SK-N-SH treated with all-trans-retinoic acid at 6 μM for 48 hours (cell line): ENCODE results near the gene LRP8.

Source experiments
- ATAC-seq: fragments of 200-7000 bp; cut with Tn5 transposase; 3 replicates; pipeline ENCODE4 v1.9.1; 2020; ENCODE audit warnings: mild to moderate bottlenecking, moderate library complexity
- ARNTL ChIP-seq: fragments of 450-650 bp; formaldehyde crosslinking; IDR thresholded peaks from 2 replicates; pipeline ENCODE4 v1.5.0; 2020; ENCODE audit warnings: low read depth, mild to moderate bottlenecking, moderate library complexity, borderline replicate concordance
- BACH2 ChIP-seq: fragments of 250-450 bp; sonication (Bioruptor Pico); IDR thresholded peaks from 2 replicates; pipeline ENCODE4 v1.9.0; 2021; ENCODE audit warnings: mild to moderate bottlenecking, borderline replicate concordance
- CSDC2 ChIP-seq: fragments of 250-450 bp; sonication (Bioruptor Pico); IDR thresholded peaks from 2 replicates; pipeline ENCODE4 v1.5.0; 2020; ENCODE audit warnings: mild to moderate bottlenecking, moderate library complexity
- ESRRG ChIP-seq: fragments of 250-450 bp; sonication (Bioruptor Pico); IDR thresholded peaks from 2 replicates; pipeline ENCODE4 v1.6.1; 2021; ENCODE audit warnings: mild to moderate bottlenecking
- GLIS3 ChIP-seq: fragments of 250-450 bp; sonication (Bioruptor Pico); IDR thresholded peaks from 2 replicates; pipeline ENCODE4 v1.5.0; 2020; ENCODE audit warnings: mild to moderate bottlenecking, moderate library complexity
- ISL1 ChIP-seq: fragments of 250-450 bp; sonication (Bioruptor Pico); IDR thresholded peaks from 2 replicates; pipeline ENCODE4 v2.1.2; 2022; ENCODE audit warnings: mild to moderate bottlenecking, moderate library complexity
- OSR1 ChIP-seq: fragments of 250-450 bp; sonication (Bioruptor Pico); IDR thresholded peaks from 2 replicates; pipeline ENCODE4 v1.8.0; 2022; ENCODE audit warnings: moderate library complexity, mild to moderate bottlenecking, inconsistent platforms
- PPARA ChIP-seq: fragments of 250-450 bp; sonication (Bioruptor Pico); IDR thresholded peaks from 2 replicates; pipeline ENCODE4 v1.5.0; 2020; ENCODE audit warnings: mild to moderate bottlenecking, borderline replicate concordance
- RARB ChIP-seq: fragments of 250-450 bp; sonication (Bioruptor Pico); IDR thresholded peaks from 2 replicates; pipeline ENCODE4 v1.8.0; 2021; ENCODE audit warnings: mild to moderate bottlenecking, moderate library complexity
- TCF4 ChIP-seq: fragments of 250-450 bp; sonication (Bioruptor Pico); IDR thresholded peaks from 2 replicates; pipeline ENCODE4 v1.8.0; 2021; ENCODE audit warnings: mild to moderate bottlenecking, moderate library complexity, borderline replicate concordance
- TOX ChIP-seq: fragments of 250-450 bp; sonication (Bioruptor Pico); IDR thresholded peaks from 2 replicates; pipeline ENCODE4 v1.8.0; 2021; ENCODE audit warnings: mild to moderate bottlenecking, moderate library complexity, borderline replicate concordance
- ZC3H10 ChIP-seq: fragments of 250-450 bp; sonication (Bioruptor Pico); IDR thresholded peaks from 2 replicates; pipeline ENCODE4 v1.5.1; 2021; ENCODE audit warnings: mild to moderate bottlenecking, moderate library complexity
- ZFP3 ChIP-seq: fragments of 250-450 bp; sonication (Bioruptor Pico); IDR thresholded peaks from 2 replicates; pipeline ENCODE4 v1.5.0; 2020; ENCODE audit warnings: mild to moderate bottlenecking, moderate library complexity
- ZFP30 ChIP-seq: fragments of 450-650 bp; formaldehyde crosslinking; IDR thresholded peaks from 2 replicates; pipeline ENCODE4 v1.5.0; 2022; ENCODE audit warnings: mild to moderate bottlenecking, moderate library complexity
- ZNF565 ChIP-seq: fragments of 450-650 bp; formaldehyde crosslinking; conservative IDR thresholded peaks from 2 replicates; pipeline ENCODE4 v1.5.0; 2020; ENCODE audit warnings: low read depth, mild to moderate bottlenecking, moderate library complexity
- ZNF70 ChIP-seq: fragments of 450-650 bp; formaldehyde crosslinking; IDR thresholded peaks from 2 replicates; pipeline ENCODE4 v1.5.0; 2020; ENCODE audit warnings: mild to moderate bottlenecking, moderate library complexity
- ZNF8 ChIP-seq: fragments of 450-650 bp; formaldehyde crosslinking; IDR thresholded peaks from 2 replicates; pipeline ENCODE4 v1.5.0; 2020; ENCODE audit warnings: mild to moderate bottlenecking, moderate library complexity
- TF ChIP-seq, protein P1 (sequence below): fragments of 250-450 bp; sonication (Bioruptor Pico); IDR thresholded peaks from 2 replicates; pipeline ENCODE4 v1.5.1; 2020; ENCODE audit warnings: low read depth, mild to moderate bottlenecking, moderate library complexity
- TF ChIP-seq, protein P2 (sequence below): fragments of 250-450 bp; sonication (Bioruptor Pico); IDR thresholded peaks from 2 replicates; pipeline ENCODE4 v1.5.1; 2021; ENCODE audit warnings: mild to moderate bottlenecking, moderate library complexity
- TF ChIP-seq, protein P3 (sequence below): fragments of 250-450 bp; sonication (Bioruptor Pico); IDR thresholded peaks from 2 replicates; pipeline ENCODE4 v1.8.0; 2021; ENCODE audit warnings: low read depth, mild to moderate bottlenecking, moderate library complexity, borderline replicate concordance
- TF ChIP-seq, protein P4 (sequence below): fragments of 250-450 bp; sonication (Bioruptor Pico); IDR thresholded peaks from 2 replicates; pipeline ENCODE4 v1.5.0; 2020; ENCODE audit warnings: mild to moderate bottlenecking, moderate library complexity

LRP8 gene

DNA sequence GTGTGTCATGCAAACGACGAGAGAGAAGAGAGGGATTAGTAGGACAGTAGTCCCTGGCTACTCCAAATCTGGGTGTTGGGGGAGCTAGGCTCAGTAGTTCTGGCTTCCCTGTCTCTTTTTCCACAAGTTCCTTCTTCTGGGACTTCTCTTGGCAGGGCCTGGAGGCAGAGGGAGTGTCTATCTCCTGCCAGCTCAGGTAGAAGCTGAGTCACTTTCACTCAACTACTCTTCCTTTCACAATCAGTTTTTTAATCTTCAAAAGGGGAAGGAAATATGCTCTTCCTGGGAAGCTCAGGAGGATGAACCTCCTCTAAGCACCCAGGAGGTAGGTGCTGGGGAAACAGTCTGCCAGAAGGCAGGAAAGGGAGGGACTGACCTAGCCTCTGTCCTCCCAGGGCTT, 54.3 kb downstream of the LRP8 start:
- no peak for TF ChIP-seq ZNF565 (CRISPR knock-in tag)
- no peak for TF ChIP-seq GLIS3 (CRISPR knock-in tag)
- TF ChIP-seq, protein P1, sequence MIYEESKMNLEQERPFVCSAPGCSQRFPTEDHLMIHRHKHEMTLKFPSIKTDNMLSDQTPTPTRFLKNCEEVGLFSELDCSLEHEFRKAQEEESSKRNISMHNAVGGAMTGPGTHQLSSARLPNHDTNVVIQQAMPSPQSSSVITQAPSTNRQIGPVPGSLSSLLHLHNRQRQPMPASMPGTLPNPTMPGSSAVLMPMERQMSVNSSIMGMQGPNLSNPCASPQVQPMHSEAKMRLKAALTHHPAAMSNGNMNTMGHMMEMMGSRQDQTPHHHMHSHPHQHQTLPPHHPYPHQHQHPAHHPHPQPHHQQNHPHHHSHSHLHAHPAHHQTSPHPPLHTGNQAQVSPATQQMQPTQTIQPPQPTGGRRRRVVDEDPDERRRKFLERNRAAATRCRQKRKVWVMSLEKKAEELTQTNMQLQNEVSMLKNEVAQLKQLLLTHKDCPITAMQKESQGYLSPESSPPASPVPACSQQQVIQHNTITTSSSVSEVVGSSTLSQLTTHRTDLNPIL, result no peak
- TF ChIP-seq PPARA (CRISPR knock-in tag), result no peak
- no peak for TF ChIP-seq CSDC2
- TF ChIP-seq BACH2 (CRISPR knock-in tag), result no peak
- TF ChIP-seq TCF4, result no peak
- no peak for TF ChIP-seq ZNF8 (CRISPR knock-in tag)
- TF ChIP-seq ZFP3 (CRISPR knock-in tag), result no peak
- TF ChIP-seq ZNF70 (CRISPR knock-in tag), result no peak
- TF ChIP-seq, protein P2, sequence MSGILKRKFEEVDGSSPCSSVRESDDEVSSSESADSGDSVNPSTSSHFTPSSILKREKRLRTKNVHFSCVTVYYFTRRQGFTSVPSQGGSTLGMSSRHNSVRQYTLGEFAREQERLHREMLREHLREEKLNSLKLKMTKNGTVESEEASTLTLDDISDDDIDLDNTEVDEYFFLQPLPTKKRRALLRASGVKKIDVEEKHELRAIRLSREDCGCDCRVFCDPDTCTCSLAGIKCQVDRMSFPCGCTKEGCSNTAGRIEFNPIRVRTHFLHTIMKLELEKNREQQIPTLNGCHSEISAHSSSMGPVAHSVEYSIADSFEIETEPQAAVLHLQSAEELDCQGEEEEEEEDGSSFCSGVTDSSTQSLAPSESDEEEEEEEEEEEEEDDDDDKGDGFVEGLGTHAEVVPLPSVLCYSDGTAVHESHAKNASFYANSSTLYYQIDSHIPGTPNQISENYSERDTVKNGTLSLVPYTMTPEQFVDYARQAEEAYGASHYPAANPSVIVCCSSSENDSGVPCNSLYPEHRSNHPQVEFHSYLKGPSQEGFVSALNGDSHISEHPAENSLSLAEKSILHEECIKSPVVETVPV (CRISPR knock-in tag), result no peak
- no peak for TF ChIP-seq OSR1 (CRISPR knock-in tag)
- TF ChIP-seq, all 23 proteins: peak for 0
- no peak for ATAC-seq

DNA sequence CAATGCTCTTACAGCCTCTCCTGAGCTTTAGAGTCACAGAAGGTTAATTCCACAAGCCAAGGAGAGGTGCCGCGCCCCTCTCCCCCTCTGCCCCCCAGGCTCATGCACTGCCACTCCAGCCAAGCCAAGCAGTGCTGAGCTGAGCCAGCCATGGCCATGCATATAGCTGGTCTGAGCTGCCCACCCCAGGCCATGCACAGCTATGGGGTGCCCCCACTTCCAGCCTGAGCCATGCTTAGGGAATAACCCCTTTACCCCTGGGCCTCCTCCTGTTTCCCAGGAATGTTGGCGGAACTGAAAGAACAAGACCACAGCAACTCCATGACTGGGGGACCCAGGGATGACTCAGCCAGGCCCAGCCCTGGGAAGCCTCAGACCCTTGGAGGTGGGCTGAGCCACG, 55.5 kb downstream of the LRP8 start:
- TF ChIP-seq TOX (CRISPR knock-in tag), result no peak
- no peak for TF ChIP-seq ZNF70 (CRISPR knock-in tag)
- TF ChIP-seq ISL1 (CRISPR knock-in tag), result no peak
- no peak for ATAC-seq

DNA sequence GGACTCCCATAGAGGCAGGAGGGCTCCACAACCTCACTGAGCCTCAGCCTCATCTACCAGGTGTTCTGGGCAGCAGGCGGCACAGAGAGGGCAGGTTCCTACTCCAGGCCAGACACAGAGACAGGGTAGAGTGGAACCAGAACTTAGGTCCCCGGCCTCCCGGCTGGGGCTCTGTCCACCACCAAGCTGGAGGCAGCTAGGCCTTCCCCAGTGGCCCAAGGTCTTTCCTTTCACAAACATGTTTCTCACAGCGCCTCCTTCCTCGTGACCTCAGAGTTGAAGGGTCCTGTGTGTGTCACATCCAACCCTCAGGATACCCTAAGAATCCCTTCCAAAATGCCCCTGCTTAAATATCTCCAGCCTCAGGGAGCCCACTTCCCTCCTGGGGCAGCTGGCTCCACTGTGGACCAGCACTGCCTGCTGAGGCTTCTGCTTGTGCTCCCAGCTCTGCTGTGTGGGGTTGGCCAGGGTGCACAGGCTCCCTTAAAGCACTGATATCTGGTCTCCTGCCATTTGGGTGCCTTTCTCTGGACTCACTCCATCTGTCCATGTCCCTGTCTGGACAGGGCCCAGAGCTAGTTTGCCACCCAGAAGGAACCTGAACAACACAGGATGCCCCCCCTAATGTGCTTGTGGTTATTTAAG, 56.3 kb downstream of the LRP8 start:
- TF ChIP-seq, protein P3, sequence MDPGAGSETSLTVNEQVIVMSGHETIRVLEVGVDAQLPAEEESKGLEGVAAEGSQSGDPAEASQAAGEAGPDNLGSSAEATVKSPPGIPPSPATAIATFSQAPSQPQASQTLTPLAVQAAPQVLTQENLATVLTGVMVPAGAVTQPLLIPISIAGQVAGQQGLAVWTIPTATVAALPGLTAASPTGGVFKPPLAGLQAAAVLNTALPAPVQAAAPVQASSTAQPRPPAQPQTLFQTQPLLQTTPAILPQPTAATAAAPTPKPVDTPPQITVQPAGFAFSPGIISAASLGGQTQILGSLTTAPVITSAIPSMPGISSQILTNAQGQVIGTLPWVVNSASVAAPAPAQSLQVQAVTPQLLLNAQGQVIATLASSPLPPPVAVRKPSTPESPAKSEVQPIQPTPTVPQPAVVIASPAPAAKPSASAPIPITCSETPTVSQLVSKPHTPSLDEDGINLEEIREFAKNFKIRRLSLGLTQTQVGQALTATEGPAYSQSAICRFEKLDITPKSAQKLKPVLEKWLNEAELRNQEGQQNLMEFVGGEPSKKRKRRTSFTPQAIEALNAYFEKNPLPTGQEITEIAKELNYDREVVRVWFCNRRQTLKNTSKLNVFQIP (CRISPR knock-in tag), result no peak
- TF ChIP-seq ISL1 (CRISPR knock-in tag) (no peak), BACH2 (CRISPR knock-in tag) (no peak), OSR1 (CRISPR knock-in tag) (no peak), ZC3H10 (CRISPR knock-in tag) (no peak), ZFP3 (CRISPR knock-in tag) (no peak), ZNF8 (CRISPR knock-in tag) (no peak), RARB (no peak), TCF4 (no peak), ESRRG (CRISPR knock-in tag) (no peak), TOX (CRISPR knock-in tag) (no peak), CSDC2 (no peak), ZNF70 (CRISPR knock-in tag) (no peak), ARNTL (no peak), ZFP30 (CRISPR knock-in tag) (no peak)
- TF ChIP-seq, protein P4, sequence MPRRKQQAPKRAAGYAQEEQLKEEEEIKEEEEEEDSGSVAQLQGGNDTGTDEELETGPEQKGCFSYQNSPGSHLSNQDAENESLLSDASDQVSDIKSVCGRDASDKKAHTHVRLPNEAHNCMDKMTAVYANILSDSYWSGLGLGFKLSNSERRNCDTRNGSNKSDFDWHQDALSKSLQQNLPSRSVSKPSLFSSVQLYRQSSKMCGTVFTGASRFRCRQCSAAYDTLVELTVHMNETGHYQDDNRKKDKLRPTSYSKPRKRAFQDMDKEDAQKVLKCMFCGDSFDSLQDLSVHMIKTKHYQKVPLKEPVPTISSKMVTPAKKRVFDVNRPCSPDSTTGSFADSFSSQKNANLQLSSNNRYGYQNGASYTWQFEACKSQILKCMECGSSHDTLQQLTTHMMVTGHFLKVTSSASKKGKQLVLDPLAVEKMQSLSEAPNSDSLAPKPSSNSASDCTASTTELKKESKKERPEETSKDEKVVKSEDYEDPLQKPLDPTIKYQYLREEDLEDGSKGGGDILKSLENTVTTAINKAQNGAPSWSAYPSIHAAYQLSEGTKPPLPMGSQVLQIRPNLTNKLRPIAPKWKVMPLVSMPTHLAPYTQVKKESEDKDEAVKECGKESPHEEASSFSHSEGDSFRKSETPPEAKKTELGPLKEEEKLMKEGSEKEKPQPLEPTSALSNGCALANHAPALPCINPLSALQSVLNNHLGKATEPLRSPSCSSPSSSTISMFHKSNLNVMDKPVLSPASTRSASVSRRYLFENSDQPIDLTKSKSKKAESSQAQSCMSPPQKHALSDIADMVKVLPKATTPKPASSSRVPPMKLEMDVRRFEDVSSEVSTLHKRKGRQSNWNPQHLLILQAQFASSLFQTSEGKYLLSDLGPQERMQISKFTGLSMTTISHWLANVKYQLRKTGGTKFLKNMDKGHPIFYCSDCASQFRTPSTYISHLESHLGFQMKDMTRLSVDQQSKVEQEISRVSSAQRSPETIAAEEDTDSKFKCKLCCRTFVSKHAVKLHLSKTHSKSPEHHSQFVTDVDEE, result no peak
- TF ChIP-seq, protein P2 (CRISPR knock-in tag), result no peak
- TF ChIP-seq, protein P1, result no peak
- no peak for ATAC-seq
